SK-N-SH treated with all-trans-retinoic acid at 6 μM for 48 hours (cell line): ENCODE results near the gene SLC34A3.

Source experiments
- ATAC-seq: fragments of 200-7000 bp; cut with Tn5 transposase; 3 replicates; pipeline ENCODE4 v1.9.1; 2020; ENCODE audit warnings: mild to moderate bottlenecking, moderate library complexity
- ARNTL ChIP-seq: fragments of 450-650 bp; formaldehyde crosslinking; IDR thresholded peaks from 2 replicates; pipeline ENCODE4 v1.5.0; 2020; ENCODE audit warnings: low read depth, mild to moderate bottlenecking, moderate library complexity, borderline replicate concordance
- BACH2 ChIP-seq: fragments of 250-450 bp; sonication (Bioruptor Pico); IDR thresholded peaks from 2 replicates; pipeline ENCODE4 v1.9.0; 2021; ENCODE audit warnings: mild to moderate bottlenecking, borderline replicate concordance
- ESRRG ChIP-seq: fragments of 250-450 bp; sonication (Bioruptor Pico); IDR thresholded peaks from 2 replicates; pipeline ENCODE4 v1.6.1; 2021; ENCODE audit warnings: mild to moderate bottlenecking
- GLIS3 ChIP-seq: fragments of 250-450 bp; sonication (Bioruptor Pico); IDR thresholded peaks from 2 replicates; pipeline ENCODE4 v1.5.0; 2020; ENCODE audit warnings: mild to moderate bottlenecking, moderate library complexity
- ISL1 ChIP-seq: fragments of 250-450 bp; sonication (Bioruptor Pico); IDR thresholded peaks from 2 replicates; pipeline ENCODE4 v2.1.2; 2022; ENCODE audit warnings: mild to moderate bottlenecking, moderate library complexity
- OSR1 ChIP-seq: fragments of 250-450 bp; sonication (Bioruptor Pico); IDR thresholded peaks from 2 replicates; pipeline ENCODE4 v1.8.0; 2022; ENCODE audit warnings: moderate library complexity, mild to moderate bottlenecking, inconsistent platforms
- PPARA ChIP-seq: fragments of 250-450 bp; sonication (Bioruptor Pico); IDR thresholded peaks from 2 replicates; pipeline ENCODE4 v1.5.0; 2020; ENCODE audit warnings: mild to moderate bottlenecking, borderline replicate concordance
- RARB ChIP-seq: fragments of 250-450 bp; sonication (Bioruptor Pico); IDR thresholded peaks from 2 replicates; pipeline ENCODE4 v1.8.0; 2021; ENCODE audit warnings: mild to moderate bottlenecking, moderate library complexity
- SNAI2 ChIP-seq: fragments of 250-450 bp; sonication (Bioruptor Pico); IDR thresholded peaks from 2 replicates; pipeline ENCODE4 v1.5.0; 2020; ENCODE audit warnings: mild to moderate bottlenecking, moderate library complexity
- TOX ChIP-seq: fragments of 250-450 bp; sonication (Bioruptor Pico); IDR thresholded peaks from 2 replicates; pipeline ENCODE4 v1.8.0; 2021; ENCODE audit warnings: mild to moderate bottlenecking, moderate library complexity, borderline replicate concordance
- ZC3H10 ChIP-seq: fragments of 250-450 bp; sonication (Bioruptor Pico); IDR thresholded peaks from 2 replicates; pipeline ENCODE4 v1.5.1; 2021; ENCODE audit warnings: mild to moderate bottlenecking, moderate library complexity
- ZFP3 ChIP-seq: fragments of 250-450 bp; sonication (Bioruptor Pico); IDR thresholded peaks from 2 replicates; pipeline ENCODE4 v1.5.0; 2020; ENCODE audit warnings: mild to moderate bottlenecking, moderate library complexity
- ZFP30 ChIP-seq: fragments of 450-650 bp; formaldehyde crosslinking; IDR thresholded peaks from 2 replicates; pipeline ENCODE4 v1.5.0; 2022; ENCODE audit warnings: mild to moderate bottlenecking, moderate library complexity
- ZNF565 ChIP-seq: fragments of 450-650 bp; formaldehyde crosslinking; conservative IDR thresholded peaks from 2 replicates; pipeline ENCODE4 v1.5.0; 2020; ENCODE audit warnings: low read depth, mild to moderate bottlenecking, moderate library complexity
- ZNF70 ChIP-seq: fragments of 450-650 bp; formaldehyde crosslinking; IDR thresholded peaks from 2 replicates; pipeline ENCODE4 v1.5.0; 2020; ENCODE audit warnings: mild to moderate bottlenecking, moderate library complexity
- ZNF8 ChIP-seq: fragments of 450-650 bp; formaldehyde crosslinking; IDR thresholded peaks from 2 replicates; pipeline ENCODE4 v1.5.0; 2020; ENCODE audit warnings: mild to moderate bottlenecking, moderate library complexity
- TF ChIP-seq, protein P1 (sequence below): fragments of 250-450 bp; sonication (Bioruptor Pico); IDR thresholded peaks from 2 replicates; pipeline ENCODE4 v1.8.0; 2021; ENCODE audit warnings: low read depth, mild to moderate bottlenecking, moderate library complexity, borderline replicate concordance
- TF ChIP-seq, protein P2 (sequence below): fragments of 250-450 bp; sonication (Bioruptor Pico); IDR thresholded peaks from 2 replicates; pipeline ENCODE4 v1.5.0; 2020; ENCODE audit warnings: mild to moderate bottlenecking, moderate library complexity
- TF ChIP-seq, protein P3 (sequence below): fragments of 250-450 bp; sonication (Bioruptor Pico); IDR thresholded peaks from 2 replicates; pipeline ENCODE4 v1.5.1; 2021; ENCODE audit warnings: mild to moderate bottlenecking, moderate library complexity
- TF ChIP-seq, protein P4 (sequence below): fragments of 250-450 bp; sonication (Bioruptor Pico); IDR thresholded peaks from 2 replicates; pipeline ENCODE4 v1.5.1; 2020; ENCODE audit warnings: low read depth, mild to moderate bottlenecking, moderate library complexity
- TF ChIP-seq, protein P5 (sequence below): fragments of 250-450 bp; sonication (Bioruptor Pico); IDR thresholded peaks from 2 replicates; pipeline ENCODE4 v1.8.0; 2020; ENCODE audit warnings: mild to moderate bottlenecking, moderate library complexity, borderline replicate concordance

Gene SLC34A3

DNA sequence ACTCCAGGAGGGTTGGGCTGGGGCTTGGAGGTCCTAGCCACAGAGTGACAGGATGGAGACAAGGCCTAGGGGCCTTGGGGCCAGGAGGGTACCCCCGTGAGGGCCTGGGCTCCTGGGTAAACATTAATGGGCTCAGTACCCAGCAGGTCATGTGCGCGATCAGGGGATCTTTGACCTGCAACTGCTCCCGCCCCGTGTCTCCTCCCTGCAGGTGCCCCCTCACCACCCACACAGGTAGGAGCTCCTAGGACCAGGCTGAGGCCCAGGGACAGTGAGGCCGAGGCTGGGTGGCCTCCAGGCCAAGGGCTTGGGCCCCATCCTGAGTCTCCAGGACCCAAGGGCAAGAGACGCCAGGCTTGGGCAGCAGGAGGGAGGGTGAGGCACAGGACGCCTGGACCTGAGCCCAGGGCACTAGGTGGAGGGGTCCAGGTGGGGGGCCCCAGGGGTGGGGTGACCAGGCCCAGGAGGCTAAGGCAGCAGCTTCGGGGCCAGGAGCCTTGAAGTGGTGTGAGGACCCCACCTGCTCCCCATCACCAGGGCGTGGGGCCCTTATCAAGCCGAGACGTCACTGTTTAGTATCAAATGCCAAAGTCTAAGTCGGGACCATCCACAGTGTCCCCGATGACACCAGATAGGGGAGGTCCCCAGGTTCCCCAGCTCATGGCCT lies at the start of gene SLC34A3:
TSS of gene SLC34A3 (plus strand) at position 197 of the 667 bp plus-strand sequence. CDS start 802 bp downstream, outside the sequence.
- ATAC-seq, result no peak
- no peak for TF ChIP-seq ZC3H10 (CRISPR knock-in tag)
- no peak for TF ChIP-seq ARNTL (CRISPR knock-in tag)
- TF ChIP-seq ZNF70, result no peak
- TF ChIP-seq ZNF8, result no peak
- TF ChIP-seq SNAI2 (CRISPR knock-in tag), result no peak
- TF ChIP-seq BACH2 (CRISPR knock-in tag), result no peak

DNA sequence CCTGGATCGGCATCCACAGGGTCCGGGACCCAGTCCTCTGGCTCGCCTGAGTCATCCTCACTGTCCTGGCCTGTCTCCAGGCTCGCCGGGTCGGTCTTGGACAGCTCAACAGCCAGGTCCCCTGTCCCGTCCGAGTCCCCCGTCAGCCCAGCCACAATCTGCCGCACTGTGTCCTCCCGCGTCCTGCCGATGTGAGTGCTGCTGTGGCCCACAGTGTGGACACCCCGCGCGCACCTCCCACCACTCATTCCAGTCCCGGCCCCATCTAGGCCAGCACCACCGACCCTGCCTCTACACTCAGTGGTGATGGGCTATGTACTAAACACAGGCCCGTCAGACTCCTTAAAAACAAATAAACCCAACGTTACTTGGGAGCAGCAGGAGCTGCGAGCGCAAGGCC lies 49.0 kb upstream of the SLC34A3 start:
- ATAC-seq, result no peak
- TF ChIP-seq GLIS3 (CRISPR knock-in tag) (no peak), TOX (CRISPR knock-in tag) (no peak), ZNF8 (no peak), ZFP30 (CRISPR knock-in tag) (no peak), ISL1 (CRISPR knock-in tag) (no peak), ARNTL (CRISPR knock-in tag) (no peak)
- TF ChIP-seq, protein P1, sequence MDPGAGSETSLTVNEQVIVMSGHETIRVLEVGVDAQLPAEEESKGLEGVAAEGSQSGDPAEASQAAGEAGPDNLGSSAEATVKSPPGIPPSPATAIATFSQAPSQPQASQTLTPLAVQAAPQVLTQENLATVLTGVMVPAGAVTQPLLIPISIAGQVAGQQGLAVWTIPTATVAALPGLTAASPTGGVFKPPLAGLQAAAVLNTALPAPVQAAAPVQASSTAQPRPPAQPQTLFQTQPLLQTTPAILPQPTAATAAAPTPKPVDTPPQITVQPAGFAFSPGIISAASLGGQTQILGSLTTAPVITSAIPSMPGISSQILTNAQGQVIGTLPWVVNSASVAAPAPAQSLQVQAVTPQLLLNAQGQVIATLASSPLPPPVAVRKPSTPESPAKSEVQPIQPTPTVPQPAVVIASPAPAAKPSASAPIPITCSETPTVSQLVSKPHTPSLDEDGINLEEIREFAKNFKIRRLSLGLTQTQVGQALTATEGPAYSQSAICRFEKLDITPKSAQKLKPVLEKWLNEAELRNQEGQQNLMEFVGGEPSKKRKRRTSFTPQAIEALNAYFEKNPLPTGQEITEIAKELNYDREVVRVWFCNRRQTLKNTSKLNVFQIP, result no peak
- TF ChIP-seq, protein P2, sequence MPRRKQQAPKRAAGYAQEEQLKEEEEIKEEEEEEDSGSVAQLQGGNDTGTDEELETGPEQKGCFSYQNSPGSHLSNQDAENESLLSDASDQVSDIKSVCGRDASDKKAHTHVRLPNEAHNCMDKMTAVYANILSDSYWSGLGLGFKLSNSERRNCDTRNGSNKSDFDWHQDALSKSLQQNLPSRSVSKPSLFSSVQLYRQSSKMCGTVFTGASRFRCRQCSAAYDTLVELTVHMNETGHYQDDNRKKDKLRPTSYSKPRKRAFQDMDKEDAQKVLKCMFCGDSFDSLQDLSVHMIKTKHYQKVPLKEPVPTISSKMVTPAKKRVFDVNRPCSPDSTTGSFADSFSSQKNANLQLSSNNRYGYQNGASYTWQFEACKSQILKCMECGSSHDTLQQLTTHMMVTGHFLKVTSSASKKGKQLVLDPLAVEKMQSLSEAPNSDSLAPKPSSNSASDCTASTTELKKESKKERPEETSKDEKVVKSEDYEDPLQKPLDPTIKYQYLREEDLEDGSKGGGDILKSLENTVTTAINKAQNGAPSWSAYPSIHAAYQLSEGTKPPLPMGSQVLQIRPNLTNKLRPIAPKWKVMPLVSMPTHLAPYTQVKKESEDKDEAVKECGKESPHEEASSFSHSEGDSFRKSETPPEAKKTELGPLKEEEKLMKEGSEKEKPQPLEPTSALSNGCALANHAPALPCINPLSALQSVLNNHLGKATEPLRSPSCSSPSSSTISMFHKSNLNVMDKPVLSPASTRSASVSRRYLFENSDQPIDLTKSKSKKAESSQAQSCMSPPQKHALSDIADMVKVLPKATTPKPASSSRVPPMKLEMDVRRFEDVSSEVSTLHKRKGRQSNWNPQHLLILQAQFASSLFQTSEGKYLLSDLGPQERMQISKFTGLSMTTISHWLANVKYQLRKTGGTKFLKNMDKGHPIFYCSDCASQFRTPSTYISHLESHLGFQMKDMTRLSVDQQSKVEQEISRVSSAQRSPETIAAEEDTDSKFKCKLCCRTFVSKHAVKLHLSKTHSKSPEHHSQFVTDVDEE (CRISPR knock-in tag), result no peak
- TF ChIP-seq, protein P3, sequence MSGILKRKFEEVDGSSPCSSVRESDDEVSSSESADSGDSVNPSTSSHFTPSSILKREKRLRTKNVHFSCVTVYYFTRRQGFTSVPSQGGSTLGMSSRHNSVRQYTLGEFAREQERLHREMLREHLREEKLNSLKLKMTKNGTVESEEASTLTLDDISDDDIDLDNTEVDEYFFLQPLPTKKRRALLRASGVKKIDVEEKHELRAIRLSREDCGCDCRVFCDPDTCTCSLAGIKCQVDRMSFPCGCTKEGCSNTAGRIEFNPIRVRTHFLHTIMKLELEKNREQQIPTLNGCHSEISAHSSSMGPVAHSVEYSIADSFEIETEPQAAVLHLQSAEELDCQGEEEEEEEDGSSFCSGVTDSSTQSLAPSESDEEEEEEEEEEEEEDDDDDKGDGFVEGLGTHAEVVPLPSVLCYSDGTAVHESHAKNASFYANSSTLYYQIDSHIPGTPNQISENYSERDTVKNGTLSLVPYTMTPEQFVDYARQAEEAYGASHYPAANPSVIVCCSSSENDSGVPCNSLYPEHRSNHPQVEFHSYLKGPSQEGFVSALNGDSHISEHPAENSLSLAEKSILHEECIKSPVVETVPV, result no peak
- TF ChIP-seq, protein P4, sequence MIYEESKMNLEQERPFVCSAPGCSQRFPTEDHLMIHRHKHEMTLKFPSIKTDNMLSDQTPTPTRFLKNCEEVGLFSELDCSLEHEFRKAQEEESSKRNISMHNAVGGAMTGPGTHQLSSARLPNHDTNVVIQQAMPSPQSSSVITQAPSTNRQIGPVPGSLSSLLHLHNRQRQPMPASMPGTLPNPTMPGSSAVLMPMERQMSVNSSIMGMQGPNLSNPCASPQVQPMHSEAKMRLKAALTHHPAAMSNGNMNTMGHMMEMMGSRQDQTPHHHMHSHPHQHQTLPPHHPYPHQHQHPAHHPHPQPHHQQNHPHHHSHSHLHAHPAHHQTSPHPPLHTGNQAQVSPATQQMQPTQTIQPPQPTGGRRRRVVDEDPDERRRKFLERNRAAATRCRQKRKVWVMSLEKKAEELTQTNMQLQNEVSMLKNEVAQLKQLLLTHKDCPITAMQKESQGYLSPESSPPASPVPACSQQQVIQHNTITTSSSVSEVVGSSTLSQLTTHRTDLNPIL (CRISPR knock-in tag), result no peak
- TF ChIP-seq, protein P5, sequence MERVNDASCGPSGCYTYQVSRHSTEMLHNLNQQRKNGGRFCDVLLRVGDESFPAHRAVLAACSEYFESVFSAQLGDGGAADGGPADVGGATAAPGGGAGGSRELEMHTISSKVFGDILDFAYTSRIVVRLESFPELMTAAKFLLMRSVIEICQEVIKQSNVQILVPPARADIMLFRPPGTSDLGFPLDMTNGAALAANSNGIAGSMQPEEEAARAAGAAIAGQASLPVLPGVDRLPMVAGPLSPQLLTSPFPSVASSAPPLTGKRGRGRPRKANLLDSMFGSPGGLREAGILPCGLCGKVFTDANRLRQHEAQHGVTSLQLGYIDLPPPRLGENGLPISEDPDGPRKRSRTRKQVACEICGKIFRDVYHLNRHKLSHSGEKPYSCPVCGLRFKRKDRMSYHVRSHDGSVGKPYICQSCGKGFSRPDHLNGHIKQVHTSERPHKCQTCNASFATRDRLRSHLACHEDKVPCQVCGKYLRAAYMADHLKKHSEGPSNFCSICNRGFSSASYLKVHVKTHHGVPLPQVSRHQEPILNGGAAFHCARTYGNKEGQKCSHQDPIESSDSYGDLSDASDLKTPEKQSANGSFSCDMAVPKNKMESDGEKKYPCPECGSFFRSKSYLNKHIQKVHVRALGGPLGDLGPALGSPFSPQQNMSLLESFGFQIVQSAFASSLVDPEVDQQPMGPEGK, result no peak

DNA sequence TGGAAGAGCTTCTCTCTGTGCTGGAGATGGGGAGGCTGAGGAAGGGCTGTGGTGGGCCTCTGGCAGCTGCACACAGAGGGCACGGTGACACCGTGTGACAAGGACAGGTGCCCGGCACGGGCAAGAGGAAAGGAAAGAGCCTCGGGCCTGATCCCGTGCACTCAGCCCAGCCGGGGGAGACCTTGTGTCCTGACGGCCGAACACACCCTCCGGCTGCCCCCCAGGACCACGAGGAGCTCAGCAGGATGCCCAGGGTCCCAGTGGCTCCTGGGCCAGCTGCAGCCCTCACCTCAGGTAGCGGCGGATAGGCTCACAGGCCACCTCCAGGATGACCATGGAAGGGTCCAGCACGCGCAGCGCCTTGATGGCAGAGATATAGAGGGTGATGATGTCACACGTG lies 47.9 kb upstream of the SLC34A3 start:
- ATAC-seq, result no peak
- TF ChIP-seq, protein P3, result no peak
- TF ChIP-seq OSR1 (no peak), ZFP3 (no peak), ZFP30 (CRISPR knock-in tag) (no peak), ESRRG (CRISPR knock-in tag) (no peak), ZC3H10 (CRISPR knock-in tag) (no peak), TOX (CRISPR knock-in tag) (no peak), PPARA (CRISPR knock-in tag) (no peak), RARB (CRISPR knock-in tag) (no peak), GLIS3 (CRISPR knock-in tag) (no peak), ZNF565 (CRISPR knock-in tag) (no peak)
- TF ChIP-seq, protein P4 (CRISPR knock-in tag), result no peak
- TF ChIP-seq, protein P5, result no peak
- TF ChIP-seq, all 23 proteins: peak for 0
